ENCODE results near the gene TMPRSS13. TPM values are rescaled to one million over a fixed set of nuclear protein-coding genes. Genes with fewer than 3 reads are reported as not detected.
A peak's percentile ranks its signal among the peaks of the same experiment; 100 is the strongest.

Gene TMPRSS13
- total RNA-seq, 4 donors from 2014 or later, result not detected

- 91% methylated on average over 5 of the region's 5 CpGs for WGBS
These were observed 40.2 kb upstream of the TMPRSS13 start for GRCh38 chr11:117969160-117969991.

GRCh38 chr11:117966908-117967307, 37.7 kb upstream of the TMPRSS13 start:
- H3K27ac ChIP-seq (replicated peaks in 1 of 4), result no peak overlapping the region
- no peak for TF ChIP-seq POLR2A (IDR thresholded peaks at IDR 0.05; ENCODE audit: low read depth)
- no peak for TF ChIP-seq EP300 (IDR thresholded peaks at IDR 0.05)
- TF ChIP-seq, protein P1, sequence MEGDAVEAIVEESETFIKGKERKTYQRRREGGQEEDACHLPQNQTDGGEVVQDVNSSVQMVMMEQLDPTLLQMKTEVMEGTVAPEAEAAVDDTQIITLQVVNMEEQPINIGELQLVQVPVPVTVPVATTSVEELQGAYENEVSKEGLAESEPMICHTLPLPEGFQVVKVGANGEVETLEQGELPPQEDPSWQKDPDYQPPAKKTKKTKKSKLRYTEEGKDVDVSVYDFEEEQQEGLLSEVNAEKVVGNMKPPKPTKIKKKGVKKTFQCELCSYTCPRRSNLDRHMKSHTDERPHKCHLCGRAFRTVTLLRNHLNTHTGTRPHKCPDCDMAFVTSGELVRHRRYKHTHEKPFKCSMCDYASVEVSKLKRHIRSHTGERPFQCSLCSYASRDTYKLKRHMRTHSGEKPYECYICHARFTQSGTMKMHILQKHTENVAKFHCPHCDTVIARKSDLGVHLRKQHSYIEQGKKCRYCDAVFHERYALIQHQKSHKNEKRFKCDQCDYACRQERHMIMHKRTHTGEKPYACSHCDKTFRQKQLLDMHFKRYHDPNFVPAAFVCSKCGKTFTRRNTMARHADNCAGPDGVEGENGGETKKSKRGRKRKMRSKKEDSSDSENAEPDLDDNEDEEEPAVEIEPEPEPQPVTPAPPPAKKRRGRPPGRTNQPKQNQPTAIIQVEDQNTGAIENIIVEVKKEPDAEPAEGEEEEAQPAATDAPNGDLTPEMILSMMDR (IDR thresholded peaks at IDR 0.05), result no peak
- no peaks in the 10 kb centered on the region for H3K27me3 ChIP-seq
- DNase-seq (ENCODE audit: extremely low spot score), result no peak
- H3K4me1 ChIP-seq, result no peaks in the 10 kb centered on the region
- no peaks in the 10 kb centered on the region for H3K36me3 ChIP-seq
- 76% methylated on average over 8 of the region's 8 CpGs for WGBS
- intact Hi-C loops (cut with DNase I), result no loop called here
- H3K4me3 ChIP-seq, result no peak overlapping the region
- H3K9me3 ChIP-seq, result no peaks in the 10 kb centered on the region

More at GRCh38 chr11:117969160-117969991, 40.2 kb upstream of the TMPRSS13 start:
- no peak overlapping the region for H3K4me3 ChIP-seq
- TF ChIP-seq, protein P1 (IDR thresholded peaks at IDR 0.05), result no peak
- TF ChIP-seq POLR2A (IDR thresholded peaks at IDR 0.05; ENCODE audit: low read depth), result no peak
- intact Hi-C loops (cut with DNase I), result no loop called here
- no peak overlapping the region for H3K27ac ChIP-seq (replicated peaks in 1 of 4)
- H3K36me3 ChIP-seq, result no peaks in the 10 kb centered on the region
- no peaks in the 10 kb centered on the region for H3K9me3 ChIP-seq
- no peaks in the 10 kb centered on the region for H3K27me3 ChIP-seq
- H3K4me1 ChIP-seq, result no peaks in the 10 kb centered on the region
- peak; percentile 83 for DNase-seq (ENCODE audit: extremely low spot score)

- no peak for DNase-seq (ENCODE audit: extremely low spot score)
- Histone ChIP-seq H3K4me1 (no peaks in the 10 kb centered on the region), H3K36me3 (no peaks in the 10 kb centered on the region), H3K9me3 (peaks cover 0 to under 1% (median 0%) of the 10 kb centered on the region in 4 donors), H3K27me3 (no peaks in the 10 kb centered on the region), H3K4me3 (no peak overlapping the region), H3K27ac (replicated peaks in 1 of 4) (no peak overlapping the region)
- TF ChIP-seq, protein P1 (IDR thresholded peaks at IDR 0.05), result no peak
- TF ChIP-seq POLR2A (IDR thresholded peaks at IDR 0.05; ENCODE audit: low read depth), result no peak
- no peak for TF ChIP-seq EP300 (IDR thresholded peaks at IDR 0.05)
- no peak for TF ChIP-seq POLR2AphosphoS5 (IDR thresholded peaks at IDR 0.05)
- WGBS, result 92% methylated on average over 3 of the region's 3 CpGs
- intact Hi-C loops (cut with DNase I), result no loop called here
These were observed 33.6 kb upstream of the TMPRSS13 start for GRCh38 chr11:117962826-117963225.

- no peaks in the 10 kb centered on the region for H3K36me3 ChIP-seq
- intact Hi-C loops (cut with DNase I), result no loop called here
- peaks cover 0 to 7% (median 3%) of the 10 kb centered on the region in 4 donors for H3K9me3 ChIP-seq
- no peaks in the 10 kb centered on the region for H3K4me1 ChIP-seq
- H3K27me3 ChIP-seq, result peaks cover 0 to 4% (median 0%) of the 10 kb centered on the region in 4 donors
- DNase-seq (ENCODE audit: extremely low spot score), result no peak
- no peak for TF ChIP-seq EP300 (IDR thresholded peaks at IDR 0.05)
- WGBS, result 83% methylated on average over 10 of the region's 10 CpGs
- no peak overlapping the region for H3K4me3 ChIP-seq
- no peak overlapping the region for H3K27ac ChIP-seq (replicated peaks in 1 of 4)
These were observed 32.7 kb upstream of the TMPRSS13 start for GRCh38 chr11:117961896-117962295.

DNA sequence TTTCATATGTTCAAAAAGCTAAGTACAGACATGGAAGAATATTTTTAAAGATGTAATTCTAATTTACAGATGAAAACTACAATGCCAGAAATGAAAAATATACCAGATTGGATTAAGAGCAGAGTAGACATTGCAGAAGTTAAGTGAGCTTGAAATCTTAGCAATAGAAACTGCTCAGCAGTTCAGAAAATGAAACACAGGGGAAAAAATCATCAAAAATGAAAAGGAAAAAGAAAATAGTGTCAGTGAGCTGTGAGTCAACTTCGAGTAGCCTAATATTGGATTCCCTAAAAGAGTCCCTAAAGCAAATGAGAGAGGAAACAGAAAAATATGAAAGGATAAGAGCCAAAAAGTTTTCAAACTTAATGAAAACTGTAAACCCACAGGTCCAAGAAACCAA, 31.2 kb upstream of the TMPRSS13 start:
- H3K27ac ChIP-seq (replicated peaks in 1 of 4), result no peak overlapping the region
- peaks cover 0 to 8% (median 3%) of the 10 kb centered on the region in 4 donors for H3K9me3 ChIP-seq
- H3K27me3 ChIP-seq, result peaks cover 0 to 4% (median 0%) of the 10 kb centered on the region in 4 donors
- H3K36me3 ChIP-seq, result no peaks in the 10 kb centered on the region
- H3K4me3 ChIP-seq, result no peak overlapping the region
- 59% methylated on average over 1 of the region's 1 CpG for WGBS
- DNase-seq (ENCODE audit: extremely low spot score), result no peak
- TF ChIP-seq POLR2A (IDR thresholded peaks at IDR 0.05; ENCODE audit: low read depth), result no peak
- TF ChIP-seq POLR2AphosphoS5 (IDR thresholded peaks at IDR 0.05), result no peak
- TF ChIP-seq, protein P1 (IDR thresholded peaks at IDR 0.05), result no peak
- no peak for TF ChIP-seq EP300 (IDR thresholded peaks at IDR 0.05)
- no peaks in the 10 kb centered on the region for H3K4me1 ChIP-seq
- intact Hi-C loops (cut with DNase I), result no loop called here
